ENCODE results near the gene IFT88.

The IFT88 gene

GRCh38 chr13:20715330-20715712, 148.4 kb downstream of the IFT88 start:
- no peak for DNase-seq (ENCODE audit: low read depth, low spot score)

DNA sequence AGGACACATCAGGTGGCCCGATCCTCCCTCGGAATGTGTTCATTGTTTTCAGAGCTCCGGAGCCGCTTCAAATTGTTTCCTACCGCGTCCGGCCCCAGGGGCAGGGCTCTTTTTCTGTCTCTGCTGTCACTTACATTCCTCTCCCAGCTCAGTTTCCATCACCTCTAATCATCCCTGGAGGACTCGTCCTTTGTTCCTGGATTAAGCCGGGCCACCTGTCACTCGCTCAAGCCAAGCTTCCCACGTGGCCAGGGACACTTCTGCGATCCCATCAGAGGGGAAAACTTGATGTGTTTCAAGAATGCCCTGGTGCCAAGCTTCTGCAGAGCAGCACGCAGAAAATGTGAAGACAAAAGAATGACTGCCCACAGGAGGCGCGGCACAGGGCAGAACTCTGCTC, 150.0 kb downstream of the IFT88 start:
- DNase-seq (ENCODE audit: low read depth, low spot score) = no peak

DNA sequence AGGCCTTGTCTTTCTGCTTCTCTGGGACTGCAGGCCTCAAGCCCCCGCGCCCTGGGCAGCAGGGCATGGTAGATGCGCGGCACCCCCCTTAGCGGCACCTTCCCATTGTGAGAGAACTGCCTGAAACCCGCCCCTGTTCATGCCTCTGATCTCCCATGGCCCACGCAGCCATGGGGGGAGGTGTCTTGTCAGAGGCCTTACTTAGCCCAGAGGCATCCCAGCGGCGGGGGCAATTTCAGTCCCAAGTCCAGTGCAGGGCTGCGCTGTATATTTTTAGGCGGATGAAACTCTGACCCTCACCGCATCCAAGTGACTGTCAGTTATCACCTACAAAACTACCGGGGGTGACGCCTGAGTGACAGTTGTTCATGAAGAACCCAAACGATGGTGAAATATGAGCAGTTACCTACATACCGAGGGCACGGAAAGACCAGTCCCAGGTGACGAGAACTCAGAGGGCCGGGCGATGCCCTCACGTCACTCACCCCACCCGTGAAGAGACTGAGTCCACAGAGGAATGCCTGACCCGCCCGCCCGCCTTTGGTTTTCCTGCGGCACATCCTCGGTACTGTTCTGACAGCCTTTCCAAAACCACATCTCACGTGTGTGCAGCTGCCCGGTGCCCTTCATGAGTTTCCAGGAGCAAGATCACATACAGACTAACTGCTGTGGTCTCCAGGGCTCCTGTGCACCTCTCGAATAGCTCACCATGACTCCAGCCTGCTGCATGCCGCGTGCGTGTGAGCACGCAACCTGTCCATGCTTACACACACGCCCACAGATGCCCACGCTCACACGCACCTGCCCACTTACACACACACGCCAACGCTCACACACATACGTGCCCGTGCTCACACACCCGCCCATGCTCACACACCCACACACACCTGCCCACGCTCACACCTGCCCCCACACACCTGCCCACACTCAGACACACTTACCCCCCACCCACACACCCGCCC, 150.9 kb downstream of the IFT88 start:
- DNase-seq (ENCODE audit: low read depth, low spot score) = no peak

- no peak for DNase-seq (ENCODE audit: low read depth, low spot score)
Observed at GRCh38 chr13:20718958-20719566, 152.1 kb downstream of the IFT88 start.

GRCh38 chr13:20719783-20720182, 152.8 kb downstream of the IFT88 start:
- DNase-seq (ENCODE audit: low read depth, low spot score) = no peak

GRCh38 chr13:20720499-20720898, 153.5 kb downstream of the IFT88 start:
- DNase-seq (ENCODE audit: low read depth, low spot score) = no peak

DNA sequence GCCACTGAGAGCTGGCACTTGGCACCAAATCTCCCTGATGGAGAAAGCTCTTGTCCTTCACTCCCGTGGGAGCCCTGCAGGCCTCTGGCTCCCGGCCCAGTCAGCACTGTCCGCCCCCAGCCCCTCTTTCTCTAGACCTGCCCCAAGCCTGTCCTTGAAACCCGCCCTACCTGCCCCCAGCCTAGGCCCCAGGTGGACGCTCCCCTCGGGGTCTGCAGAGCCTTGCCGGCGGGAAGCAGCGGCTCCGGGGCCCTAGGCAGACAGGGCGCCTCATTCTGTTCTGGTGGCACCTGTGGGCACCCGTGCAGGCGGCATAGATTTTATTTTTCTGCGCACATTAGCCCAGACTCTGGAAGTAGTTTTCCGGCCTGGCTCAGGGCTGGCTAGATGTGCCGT, 154.1 kb downstream of the IFT88 start:
- no peak for DNase-seq (ENCODE audit: low read depth, low spot score)

DNA sequence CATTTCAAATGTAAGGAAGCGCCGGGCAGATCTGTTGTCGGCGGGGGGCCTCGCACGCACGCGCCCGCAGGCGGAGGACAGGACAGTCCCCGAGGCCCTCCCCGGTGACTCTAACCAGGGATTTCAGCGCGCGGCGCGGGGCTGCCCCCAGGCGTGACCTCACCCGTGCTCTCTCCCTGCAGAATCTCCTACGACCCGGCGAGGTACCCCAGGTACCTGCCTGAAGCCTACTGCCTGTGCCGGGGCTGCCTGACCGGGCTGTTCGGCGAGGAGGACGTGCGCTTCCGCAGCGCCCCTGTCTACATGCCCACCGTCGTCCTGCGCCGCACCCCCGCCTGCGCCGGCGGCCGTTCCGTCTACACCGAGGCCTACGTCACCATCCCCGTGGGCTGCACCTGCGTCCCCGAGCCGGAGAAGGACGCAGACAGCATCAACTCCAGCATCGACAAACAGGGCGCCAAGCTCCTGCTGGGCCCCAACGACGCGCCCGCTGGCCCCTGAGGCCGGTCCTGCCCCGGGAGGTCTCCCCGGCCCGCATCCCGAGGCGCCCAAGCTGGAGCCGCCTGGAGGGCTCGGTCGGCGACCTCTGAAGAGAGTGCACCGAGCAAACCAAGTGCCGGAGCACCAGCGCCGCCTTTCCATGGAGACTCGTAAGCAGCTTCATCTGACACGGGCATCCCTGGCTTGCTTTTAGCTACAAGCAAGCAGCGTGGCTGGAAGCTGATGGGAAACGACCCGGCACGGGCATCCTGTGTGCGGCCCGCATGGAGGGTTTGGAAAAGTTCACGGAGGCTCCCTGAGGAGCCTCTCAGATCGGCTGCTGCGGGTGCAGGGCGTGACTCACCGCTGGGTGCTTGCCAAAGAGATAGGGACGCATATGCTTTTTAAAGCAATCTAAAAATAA, 154.7 kb downstream of the IFT88 start:
- DNase-seq (ENCODE audit: low read depth, low spot score) = no peak

DNA sequence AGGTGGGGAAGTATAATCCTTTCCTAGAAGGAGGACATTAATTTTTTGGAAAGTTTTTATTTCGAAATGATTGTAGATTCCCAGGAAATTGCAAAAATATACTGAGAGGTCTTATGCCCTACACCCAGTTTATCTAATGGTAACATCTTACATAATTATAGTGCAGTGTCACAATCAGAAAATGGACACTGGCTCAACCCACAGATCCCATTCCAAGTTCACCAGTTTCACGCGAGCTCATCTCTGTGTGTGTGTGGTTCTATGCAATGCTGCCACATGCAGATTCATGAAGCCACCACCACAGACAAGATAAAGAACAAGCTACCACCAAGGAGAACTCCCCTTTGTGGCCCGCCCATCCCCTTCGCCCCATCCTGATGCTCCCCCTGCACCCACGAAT, 160.9 kb downstream of the IFT88 start:
- no peak for DNase-seq (ENCODE audit: low read depth, low spot score)

DNA sequence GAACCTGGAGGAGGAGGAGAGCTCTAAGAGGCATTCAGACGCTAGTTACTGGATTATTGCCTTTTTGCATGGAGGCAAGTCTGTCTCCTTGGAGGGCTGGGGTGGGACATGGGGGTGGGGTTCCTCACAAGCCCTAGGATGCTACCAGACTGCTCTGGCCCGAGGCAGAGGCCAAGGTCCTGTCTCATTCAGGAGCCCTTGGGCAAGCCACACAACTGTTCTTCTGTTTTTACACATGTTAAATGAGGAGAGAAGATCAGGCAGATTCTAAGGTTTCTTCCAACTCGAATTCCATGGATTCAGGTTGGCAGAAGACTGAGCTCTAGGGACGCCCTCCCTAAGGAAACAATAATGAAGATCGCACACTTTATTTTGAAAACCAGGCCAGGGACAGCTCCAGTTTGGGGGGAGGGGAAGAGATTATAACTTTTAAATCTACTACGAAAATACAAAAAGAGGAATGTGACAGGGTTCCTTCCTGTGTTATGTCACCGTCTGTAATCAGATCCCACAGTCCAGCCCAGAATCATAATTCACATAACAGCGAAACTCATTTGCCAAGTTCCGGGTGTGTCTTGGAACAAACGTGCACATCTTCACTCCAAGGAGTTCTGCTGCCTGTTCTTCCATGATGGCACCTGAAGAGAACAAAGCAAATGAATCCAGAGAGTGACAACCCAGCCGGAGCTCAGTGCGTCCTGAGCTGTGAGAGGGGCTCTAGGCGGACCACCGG, 161.8 kb downstream of the IFT88 start:
- DNase-seq (ENCODE audit: low read depth, low spot score) = no peak

DNA sequence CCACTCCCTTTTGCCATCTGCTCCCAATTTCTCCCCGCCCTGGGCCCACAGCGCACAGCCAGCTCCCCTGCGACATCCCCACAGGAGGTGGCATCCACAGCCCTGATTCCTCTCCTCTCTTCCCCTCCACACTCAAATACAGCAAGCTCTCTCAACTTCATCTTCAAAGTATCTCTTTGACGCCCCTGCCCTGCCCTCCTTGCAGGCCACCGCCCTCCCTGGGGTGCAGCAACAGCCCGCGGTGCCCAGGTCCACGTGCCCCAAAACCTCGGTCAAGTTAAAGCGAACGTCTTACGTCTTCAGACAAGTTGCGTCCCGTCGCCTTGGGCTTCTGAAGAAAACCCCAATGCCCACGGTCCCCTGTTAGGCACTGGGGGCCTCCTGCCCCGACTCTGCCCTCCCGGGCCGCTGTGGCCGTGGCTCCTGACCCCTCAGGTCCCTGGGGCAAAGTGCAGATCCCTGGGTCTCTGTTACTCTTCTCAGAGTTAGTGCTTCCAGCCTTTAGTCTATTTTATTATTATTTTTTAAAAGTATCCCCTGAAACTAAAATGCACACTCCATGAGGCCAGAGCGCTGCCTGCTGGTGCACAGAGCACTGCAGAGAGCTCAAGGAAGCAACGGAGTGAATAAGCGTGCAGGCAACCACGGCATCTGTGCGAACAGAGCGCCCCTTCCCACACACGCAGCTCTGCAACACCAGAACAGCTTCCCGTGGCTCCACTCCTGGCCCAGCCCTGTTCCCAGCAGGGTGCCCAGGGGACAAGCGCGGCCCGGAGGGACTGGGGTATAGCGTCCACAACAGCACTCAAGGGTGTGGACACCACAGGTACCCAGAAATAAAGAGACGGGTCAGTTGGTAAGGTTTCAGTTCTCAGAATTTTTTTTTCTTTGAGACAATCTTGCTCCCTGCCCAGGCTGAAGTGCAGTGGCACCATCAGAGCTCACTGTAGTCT, 163.0 kb downstream of the IFT88 start:
- DNase-seq (ENCODE audit: low read depth, low spot score) = no peak

DNA sequence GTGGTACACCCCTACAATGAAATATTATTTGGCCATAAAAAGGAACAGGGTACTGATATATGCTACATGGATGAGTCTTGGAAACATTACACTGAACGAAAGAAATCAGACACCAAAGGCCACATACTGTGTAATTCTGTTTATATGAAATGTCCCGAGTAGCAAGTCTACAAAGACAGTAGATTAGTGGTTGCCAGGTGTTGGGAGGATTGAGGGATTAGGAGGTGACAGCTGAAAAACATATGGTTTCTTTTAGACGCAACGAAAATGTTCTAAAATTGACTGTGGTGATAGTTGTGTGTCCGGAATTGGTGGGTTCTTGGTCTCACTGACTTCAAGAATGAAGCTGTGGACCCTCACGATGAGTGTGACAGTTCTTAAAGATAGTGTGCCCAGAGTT, 171.7 kb downstream of the IFT88 start:
- DNase-seq (ENCODE audit: low read depth, low spot score) = no peak

DNA sequence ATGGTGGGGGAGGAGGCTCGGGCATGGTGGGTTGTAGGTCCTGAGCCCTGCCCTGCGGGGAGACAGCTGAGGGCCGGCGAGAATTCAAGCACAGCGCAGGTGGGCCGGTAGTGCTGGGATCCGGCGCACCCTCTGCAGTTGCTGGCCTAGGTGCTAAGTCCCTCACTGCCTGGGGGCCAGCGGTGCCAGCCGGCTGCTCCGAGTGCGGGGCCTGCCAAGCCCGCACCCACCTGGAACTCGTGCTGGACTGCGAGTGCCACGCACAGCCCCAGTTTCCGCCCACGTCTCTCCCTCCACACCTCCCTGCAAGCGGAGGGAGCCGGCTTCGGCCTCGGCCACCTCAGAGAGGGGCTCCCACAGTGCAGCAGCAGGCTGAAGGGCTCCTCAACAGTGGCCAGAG, 173.1 kb downstream of the IFT88 start:
- DNase-seq (ENCODE audit: low read depth, low spot score) = no peak

Measured in brain pericyte (primary cell).